ENCODE data around the gene BRD8. TPM values are rescaled to one million over a fixed set of nuclear protein-coding genes. Genes with fewer than 3 reads are reported as not detected.
A peak's percentile ranks its signal among the peaks of the same experiment; 100 is the strongest.
"Not testable (repeated sequence)": the region's sequence is repeated elsewhere in the genome, so short reads cannot be mapped to it uniquely, and the experiment has no call there.

BRD8 gene
- total RNA-seq, 1 experiment from 2014 or later: 85.5 TPM

GRCh38 chr5:138180841-138181240 lies 2.4 kb upstream of the BRD8 start:
- Histone ChIP-seq H3K9me3 (replicated peaks) (no peaks in the 10 kb centered on the region), H3K4me3 (no peak overlapping the region), H3K4me1 (no peaks in the 10 kb centered on the region), H3K36me3 (peaks cover 55% of the 10 kb centered on the region), H3K27ac (no peak overlapping the region), H3K27me3 (no peaks in the 10 kb centered on the region)
- DNase-seq: no peak

DNA sequence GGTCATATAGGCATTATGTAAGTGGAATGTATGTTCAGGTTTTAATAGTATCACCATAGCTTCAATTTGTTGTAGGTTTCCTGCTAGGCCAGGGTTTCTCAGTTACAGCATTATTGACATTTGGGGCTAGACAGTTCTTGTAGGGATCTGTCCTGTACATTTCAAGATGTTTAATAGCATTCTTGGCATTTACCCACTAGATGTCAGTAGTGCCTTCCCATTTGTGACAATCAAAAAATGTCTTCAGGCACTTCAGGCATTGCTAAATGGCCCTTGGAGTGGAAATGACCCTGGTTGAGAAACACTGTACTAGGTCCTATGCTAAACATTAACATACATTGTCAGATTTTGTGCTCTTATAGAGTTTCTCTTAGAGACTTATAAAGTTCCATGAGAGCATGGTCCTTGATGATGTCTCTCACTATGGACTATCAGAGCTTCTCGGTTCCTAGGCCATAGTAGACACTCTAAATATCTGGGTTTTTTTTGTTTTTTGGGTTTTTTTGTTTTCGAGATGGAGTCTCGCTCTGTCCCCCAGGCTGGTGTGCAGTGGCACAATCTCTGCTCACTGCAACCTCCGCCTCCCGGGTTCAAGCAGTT lies 1.9 kb upstream of the BRD8 start:
- no peak overlapping the region for H3K27ac ChIP-seq
- H3K27me3 ChIP-seq: no peaks in the 10 kb centered on the region
- H3K9me3 ChIP-seq (replicated peaks): no peaks in the 10 kb centered on the region
- peak overlapping the region; percentile 72 for H3K4me3 ChIP-seq
- H3K36me3 ChIP-seq: peaks cover 50% of the 10 kb centered on the region
- peak; percentile 41 to 80 for DNase-seq
- no peaks in the 10 kb centered on the region for H3K4me1 ChIP-seq

- Histone ChIP-seq H3K4me1 (no peaks in the 10 kb centered on the region), H3K27ac (peak overlapping the region; percentile 95), H3K4me3 (peak overlapping the region; percentile 72), H3K9me3 (replicated peaks) (no peaks in the 10 kb centered on the region), H3K36me3 (peaks cover 41% of the 10 kb centered on the region), H3K27me3 (no peaks in the 10 kb centered on the region)
- DNase-seq: peak; percentile 30 to 37
These were observed 937 bp upstream of the BRD8 start for GRCh38 chr5:138179277-138179857.

- Histone ChIP-seq H3K4me1 (no peaks in the 10 kb centered on the region), H3K27me3 (no peaks in the 10 kb centered on the region), H3K9me3 (replicated peaks) (no peaks in the 10 kb centered on the region), H3K4me3 (peak overlapping the region; percentile 72), H3K36me3 (peaks cover 38% of the 10 kb centered on the region), H3K27ac (peak overlapping the region; percentile 95)
- peak; percentile 11 to 48 for DNase-seq
These were observed 402 bp downstream of the BRD8 start for GRCh38 chr5:138177941-138178515.

DNA sequence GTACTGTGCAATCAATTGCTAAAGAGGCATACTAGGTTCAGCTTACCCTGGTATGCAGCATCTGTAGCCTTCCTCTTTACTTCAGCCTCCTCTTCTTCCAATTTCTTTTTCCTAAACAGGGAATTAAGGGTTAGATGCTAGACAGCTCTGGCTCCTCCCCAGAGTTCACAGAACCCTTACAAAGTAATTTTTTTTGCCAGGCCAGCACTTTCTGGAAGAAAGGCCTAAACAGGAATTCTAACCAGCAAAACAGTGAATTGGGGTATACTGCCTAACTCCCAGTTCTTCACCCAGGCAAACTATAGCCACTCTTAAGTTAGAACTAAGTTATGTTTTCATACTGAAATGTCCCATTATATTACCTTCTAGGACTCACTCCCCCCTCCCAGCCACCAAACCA lies 8.1 kb downstream of the BRD8 start:
- no peak overlapping the region for H3K27ac ChIP-seq
- H3K27me3 ChIP-seq: no peaks in the 10 kb centered on the region
- peaks cover 77% of the 10 kb centered on the region for H3K36me3 ChIP-seq
- H3K9me3 ChIP-seq (replicated peaks): no peaks in the 10 kb centered on the region
- no peaks in the 10 kb centered on the region for H3K4me1 ChIP-seq
- DNase-seq: no peak
- H3K4me3 ChIP-seq: no peak overlapping the region

GRCh38 chr5:138169124-138169523 lies 9.3 kb downstream of the BRD8 start:
- no peak for DNase-seq
- H3K4me1 ChIP-seq: no peaks in the 10 kb centered on the region
- H3K4me3 ChIP-seq: no peak overlapping the region
- H3K27ac ChIP-seq: no peak overlapping the region
- H3K27me3 ChIP-seq: no peaks in the 10 kb centered on the region
- no peaks in the 10 kb centered on the region for H3K9me3 ChIP-seq (replicated peaks)
- H3K36me3 ChIP-seq: peaks cover 87% of the 10 kb centered on the region

DNA sequence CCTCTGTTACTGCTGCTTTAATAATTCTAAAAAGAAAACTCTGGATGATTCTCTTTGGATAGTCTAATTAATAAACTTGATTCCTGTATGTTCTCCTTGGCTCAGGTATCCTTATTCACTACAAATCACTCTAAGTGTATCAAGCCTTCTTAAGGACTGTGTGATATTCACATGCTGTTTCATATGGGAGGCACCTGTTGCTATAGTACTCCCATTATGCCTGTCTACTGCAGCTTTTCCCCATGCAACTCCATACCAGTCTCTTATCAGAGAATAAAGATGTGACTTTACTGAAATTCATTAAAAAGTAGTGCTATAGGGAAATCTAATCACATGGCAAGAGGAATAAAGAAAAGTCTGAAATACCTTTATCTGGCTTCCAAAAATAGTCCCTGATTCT lies 14.7 kb downstream of the BRD8 start:
- no peak for DNase-seq
- H3K36me3 ChIP-seq: peaks cover 92% of the 10 kb centered on the region
- no peak overlapping the region for H3K27ac ChIP-seq
- H3K4me3 ChIP-seq: no peak overlapping the region
- no peaks in the 10 kb centered on the region for H3K4me1 ChIP-seq
- no peaks in the 10 kb centered on the region for H3K9me3 ChIP-seq (replicated peaks)
- no peaks in the 10 kb centered on the region for H3K27me3 ChIP-seq

DNA sequence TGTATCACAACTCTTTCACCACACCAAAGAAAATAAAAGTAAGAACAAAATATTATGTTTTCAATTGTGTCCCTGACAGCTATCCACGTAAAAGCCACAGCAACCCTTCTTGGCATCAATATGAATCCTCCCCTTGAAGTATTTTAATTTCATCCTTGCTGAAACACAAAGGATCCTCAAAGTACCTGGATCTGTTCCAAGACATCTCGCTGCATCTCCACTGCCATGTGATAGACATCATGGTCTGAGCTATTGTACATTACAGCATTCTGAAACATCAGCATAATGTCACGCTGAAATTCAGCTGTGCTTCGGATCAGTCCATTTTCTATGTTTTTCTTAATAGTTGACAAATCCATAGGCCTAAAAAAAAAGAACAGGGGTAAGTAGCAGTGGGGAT lies 17.7 kb downstream of the BRD8 start:
- no peak for DNase-seq
- H3K4me1 ChIP-seq: no peaks in the 10 kb centered on the region
- no peak overlapping the region for H3K4me3 ChIP-seq
- no peaks in the 10 kb centered on the region for H3K9me3 ChIP-seq (replicated peaks)
- peaks cover 87% of the 10 kb centered on the region for H3K36me3 ChIP-seq
- no peak overlapping the region for H3K27ac ChIP-seq
- no peaks in the 10 kb centered on the region for H3K27me3 ChIP-seq

GRCh38 chr5:138159666-138160065 lies 18.8 kb downstream of the BRD8 start:
- no peak for DNase-seq
- Histone ChIP-seq H3K36me3 (peaks cover 79% of the 10 kb centered on the region), H3K4me3 (no peak overlapping the region), H3K27ac (no peak overlapping the region), H3K9me3 (replicated peaks) (no peaks in the 10 kb centered on the region), H3K27me3 (no peaks in the 10 kb centered on the region), H3K4me1 (no peaks in the 10 kb centered on the region)

- Histone ChIP-seq H3K27ac (no peak overlapping the region), H3K4me3 (no peak overlapping the region), H3K36me3 (peaks cover 60% of the 10 kb centered on the region), H3K27me3 (no peaks in the 10 kb centered on the region), H3K9me3 (replicated peaks) (no peaks in the 10 kb centered on the region), H3K4me1 (no peaks in the 10 kb centered on the region; the same call in 1 of the 2 replicates)
- DNase-seq: no peak
These were observed 20.8 kb downstream of the BRD8 start for GRCh38 chr5:138157626-138158025.

GRCh38 chr5:138155977-138156376 lies 22.5 kb downstream of the BRD8 start:
- H3K4me1 ChIP-seq; H3K9me3 ChIP-seq (replicated peaks); H3K27me3 ChIP-seq; DNase-seq; H3K27ac ChIP-seq; H3K4me3 ChIP-seq: not testable (repeated sequence)
- H3K36me3 ChIP-seq: peaks cover 44% of the 10 kb centered on the region

- no peak overlapping the region for H3K4me3 ChIP-seq
- H3K9me3 ChIP-seq (replicated peaks): no peaks in the 10 kb centered on the region
- no peak for DNase-seq
- no peaks in the 10 kb centered on the region for H3K36me3 ChIP-seq
- no peak overlapping the region for H3K27ac ChIP-seq
- no peaks in the 10 kb centered on the region for H3K27me3 ChIP-seq
- H3K4me1 ChIP-seq: no peaks in the 10 kb centered on the region; the same call in 1 of the 2 replicates
These were observed 28.9 kb downstream of the BRD8 start for GRCh38 chr5:138149530-138149929.

DNA sequence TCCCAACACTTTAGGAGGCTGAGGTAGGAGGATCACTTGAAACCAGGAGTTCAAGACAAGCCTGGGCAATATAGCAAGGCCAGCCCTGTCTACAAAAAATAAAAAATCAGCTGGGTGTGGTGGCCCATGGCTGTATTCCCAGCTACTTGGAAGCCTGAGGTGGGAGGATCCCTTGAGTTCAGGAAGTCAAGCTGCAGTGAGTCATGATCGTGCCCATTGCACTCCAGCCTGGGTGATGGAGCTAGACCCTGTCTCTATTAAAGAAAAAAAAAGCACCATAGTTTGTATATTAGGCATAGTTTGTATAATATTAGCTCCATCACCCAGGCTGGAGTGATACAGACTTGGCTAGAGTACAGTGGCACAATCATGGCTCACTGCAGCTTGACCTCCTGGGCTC lies 29.6 kb downstream of the BRD8 start:
- Histone ChIP-seq H3K27ac (no peak overlapping the region), H3K27me3 (no peaks in the 10 kb centered on the region), H3K36me3 (no peaks in the 10 kb centered on the region), H3K4me3 (no peak overlapping the region), H3K9me3 (replicated peaks) (no peaks in the 10 kb centered on the region), H3K4me1 (no peaks in the 10 kb centered on the region; the same call in 1 of the 2 replicates)
- DNase-seq: peak in 1 of 2 experiments; percentile 9

GRCh38 chr5:138143578-138143977 lies 34.9 kb downstream of the BRD8 start:
- H3K27me3 ChIP-seq; H3K4me1 ChIP-seq; H3K9me3 ChIP-seq (replicated peaks); H3K36me3 ChIP-seq; H3K27ac ChIP-seq; DNase-seq; H3K4me3 ChIP-seq: not testable (repeated sequence)

DNA sequence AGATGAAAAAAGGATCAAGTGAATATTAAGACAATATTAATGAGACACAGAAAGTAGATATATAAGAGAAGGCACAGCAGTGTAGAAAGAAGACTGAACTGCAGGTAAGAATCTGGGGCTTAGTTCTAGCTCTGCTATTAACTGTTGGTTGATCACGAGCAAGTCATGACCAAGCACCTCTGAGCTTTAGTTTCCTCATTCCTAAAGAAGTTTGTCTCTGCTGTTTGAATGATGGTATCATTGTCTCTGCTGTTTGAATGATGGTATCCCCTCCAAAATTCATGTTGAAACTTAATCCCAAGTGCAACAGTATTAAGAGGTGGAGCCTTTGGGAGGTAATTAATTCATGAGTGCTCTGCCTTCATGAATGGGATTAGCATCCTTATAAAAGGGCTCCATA lies 36.7 kb downstream of the BRD8 start:
- Histone ChIP-seq H3K4me1 (no peaks in the 10 kb centered on the region), H3K36me3 (no peaks in the 10 kb centered on the region), H3K27me3 (peaks cover 4% of the 10 kb centered on the region; the same call in 1 of the 2 replicates), H3K4me3 (no peak overlapping the region), H3K27ac (no peak overlapping the region), H3K9me3 (replicated peaks) (no peaks in the 10 kb centered on the region)
- no peak for DNase-seq

DNA sequence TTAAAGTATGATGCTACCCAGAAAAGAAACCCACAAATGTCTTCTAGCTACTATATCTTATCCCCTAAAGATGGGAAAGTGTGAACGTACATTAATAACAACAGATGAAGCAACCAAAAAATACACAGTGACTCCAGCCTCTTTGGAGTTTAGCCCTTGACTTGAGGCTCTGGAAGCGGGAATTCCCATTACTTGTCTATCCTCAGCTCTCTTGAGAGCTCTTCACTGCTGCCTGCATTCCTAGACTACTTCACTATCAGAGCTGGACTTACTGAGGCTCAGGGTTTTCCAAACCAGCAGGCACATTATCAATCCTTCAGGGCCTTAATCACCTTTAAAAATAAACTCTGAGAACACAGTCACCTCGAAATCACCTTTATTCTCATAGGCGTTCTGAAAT lies 38.2 kb downstream of the BRD8 start:
- Histone ChIP-seq H3K4me1 (no peaks in the 10 kb centered on the region), H3K27me3 (peaks cover 4% of the 10 kb centered on the region; the same call in 1 of the 2 replicates), H3K36me3 (no peaks in the 10 kb centered on the region)

More for the DNA sequence above, 38.2 kb downstream of the BRD8 start:
- no peaks in the 10 kb centered on the region for H3K9me3 ChIP-seq (replicated peaks)
- no peak overlapping the region for H3K4me3 ChIP-seq
- no peak overlapping the region for H3K27ac ChIP-seq
- no peak for DNase-seq

Data from SJCRH30 (cell line).